Measurements from ENCODE around the gene UBL7.

Gene UBL7

DNA sequence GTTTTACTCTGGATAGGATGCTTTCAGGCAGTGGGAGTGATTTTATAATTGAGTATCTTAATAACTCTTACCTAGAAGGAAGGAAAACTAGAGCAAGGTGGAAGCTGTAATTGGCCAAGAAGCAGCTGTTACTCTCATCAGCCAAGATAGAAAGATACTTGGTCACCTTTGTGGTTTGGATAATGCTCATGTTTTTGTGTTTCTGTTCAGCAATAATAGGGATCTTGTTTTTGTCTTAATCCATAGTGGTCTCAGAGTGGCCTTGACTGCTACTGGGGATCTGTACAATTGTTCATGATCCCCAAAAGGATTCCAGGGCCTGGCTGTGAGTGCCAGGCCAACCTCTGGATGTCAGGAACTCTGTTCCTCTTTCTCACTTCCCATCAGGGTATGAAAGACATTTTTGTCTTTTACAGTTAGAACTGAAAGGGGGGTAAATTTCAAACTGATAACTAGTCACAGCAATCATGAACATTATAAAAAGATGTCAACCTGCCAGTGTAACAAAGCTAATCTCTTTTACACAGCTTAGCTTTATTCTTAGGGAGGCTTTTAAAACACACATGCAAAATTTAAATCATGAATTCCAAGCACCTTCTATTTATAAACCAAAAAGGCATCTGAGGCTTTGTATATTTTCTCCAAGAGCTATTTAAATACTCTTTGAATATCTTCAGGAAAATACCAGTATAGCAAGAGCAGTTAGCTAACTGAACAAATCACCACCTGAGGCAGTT, 6.0 kb downstream of the UBL7 start:
- TF ChIP-seq POLR2A (IDR thresholded peaks at IDR 0.05; ENCODE audit: low read depth, low read length) = no peak
- DNase-seq (ENCODE audit: insufficient read length, low spot score) = no peak
- FAIRE-seq = no peak

- FAIRE-seq (no peak), DNase-seq (ENCODE audit: insufficient read length, low spot score) (no peak)
Measured at GRCh38 chr15:74453925-74454763, 6.8 kb downstream of the UBL7 start.

GRCh38 chr15:74451861-74452835, 8.8 kb downstream of the UBL7 start:
- FAIRE-seq (no peak), DNase-seq (ENCODE audit: insufficient read length, low spot score) (no peak)

More at GRCh38 chr15:74453925-74454763, 6.8 kb downstream of the UBL7 start:
- no peak for TF ChIP-seq POLR2A (IDR thresholded peaks at IDR 0.05; ENCODE audit: low read depth, low read length)

DNA sequence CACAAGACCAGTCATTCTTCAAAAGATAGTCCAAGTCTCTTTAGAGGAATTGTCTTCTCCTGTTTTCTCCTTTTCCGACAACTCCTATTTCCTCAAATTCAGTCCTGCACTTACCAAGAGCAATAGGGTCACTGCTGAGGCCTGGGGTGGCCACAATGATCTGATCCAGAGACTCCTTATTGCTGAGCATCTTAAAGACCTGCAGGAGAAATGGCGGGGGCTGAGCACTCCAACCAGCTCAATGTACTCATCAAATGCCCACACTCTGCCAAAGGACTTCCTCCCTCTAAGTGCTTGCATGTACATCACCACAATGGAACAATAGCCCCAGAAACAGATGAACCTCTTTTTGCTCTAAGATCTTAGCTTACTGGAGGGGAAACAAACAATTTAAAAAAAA, 9.6 kb downstream of the UBL7 start:
- no peak for TF ChIP-seq POLR2A (IDR thresholded peaks at IDR 0.05; ENCODE audit: low read depth, low read length)
- DNase-seq (ENCODE audit: insufficient read length, low spot score) = no peak
- no peak for FAIRE-seq

More at GRCh38 chr15:74451861-74452835, 8.8 kb downstream of the UBL7 start:
- no peak for TF ChIP-seq POLR2A (IDR thresholded peaks at IDR 0.05; ENCODE audit: low read depth, low read length)

- no peak for FAIRE-seq
Measured at GRCh38 chr15:74449643-74450205, 11.2 kb downstream of the UBL7 start.

GRCh38 chr15:74449095-74449494, 11.9 kb downstream of the UBL7 start:
- DNase-seq (ENCODE audit: insufficient read length, low spot score) (no peak), FAIRE-seq (no peak)
- TF ChIP-seq POLR2A (IDR thresholded peaks at IDR 0.05; ENCODE audit: low read depth, low read length) = no peak

More at GRCh38 chr15:74449643-74450205, 11.2 kb downstream of the UBL7 start:
- no peak for TF ChIP-seq POLR2A (IDR thresholded peaks at IDR 0.05; ENCODE audit: low read depth, low read length)
- DNase-seq (ENCODE audit: insufficient read length, low spot score) = no peak

GRCh38 chr15:74445816-74446763, 14.9 kb downstream of the UBL7 start:
- DNase-seq (ENCODE audit: insufficient read length, low spot score) (no peak), FAIRE-seq (no peak)
- no peak for TF ChIP-seq POLR2A (IDR thresholded peaks at IDR 0.05; ENCODE audit: low read depth, low read length)

DNA sequence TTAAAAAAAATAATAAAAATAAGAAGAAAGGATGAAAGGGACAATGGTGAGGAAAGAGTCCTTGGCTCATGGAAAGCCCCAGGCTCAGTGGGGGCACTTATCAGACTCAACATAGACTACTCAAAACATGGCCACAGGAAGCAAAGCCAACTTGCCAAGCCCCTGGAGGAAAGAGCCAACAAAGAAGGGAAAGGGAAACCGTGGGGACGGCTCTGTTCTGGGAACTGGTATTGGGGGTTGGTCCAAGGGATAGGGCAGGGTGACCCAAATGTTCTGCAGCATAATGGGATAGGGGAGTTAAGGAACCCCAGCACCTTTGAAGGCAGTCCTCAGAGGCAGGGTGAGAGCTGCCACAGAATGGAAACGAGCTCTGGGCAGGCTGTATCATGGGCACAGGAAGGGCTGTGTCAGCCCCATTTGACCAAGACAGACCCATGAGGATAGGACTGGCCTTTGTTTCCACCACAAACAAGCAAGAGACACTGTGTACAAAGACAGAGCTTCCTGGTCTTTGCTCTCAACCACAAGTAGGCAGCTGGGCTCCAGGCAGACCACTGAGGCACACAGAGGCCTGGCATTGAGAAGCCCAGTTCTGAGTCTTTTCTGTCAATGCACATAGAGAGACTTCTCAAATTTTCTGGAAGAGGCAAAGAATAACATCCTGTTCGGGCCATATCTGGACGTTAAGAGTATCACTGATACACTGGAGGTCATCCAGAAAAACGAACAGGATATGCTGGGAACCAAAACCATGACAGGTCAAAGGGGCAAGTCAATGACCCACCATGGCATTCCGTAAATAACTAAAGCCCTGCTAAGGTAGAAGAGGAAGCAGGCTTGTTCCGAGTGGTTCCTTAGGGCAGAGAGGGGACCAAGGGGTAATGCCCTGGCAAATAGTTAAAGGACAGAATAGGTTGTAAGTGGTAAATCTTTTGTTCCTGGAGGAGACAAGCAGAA, 16.6 kb downstream of the UBL7 start:
- FAIRE-seq (no peak), DNase-seq (ENCODE audit: insufficient read length, low spot score) (no peak)
- no peak for TF ChIP-seq POLR2A (IDR thresholded peaks at IDR 0.05; ENCODE audit: low read depth, low read length)

- FAIRE-seq (no peak), DNase-seq (ENCODE audit: insufficient read length, low spot score) (no peak)
- TF ChIP-seq POLR2A (IDR thresholded peaks at IDR 0.05; ENCODE audit: low read depth, low read length) = no peak
Measured at GRCh38 chr15:74443100-74443909, 17.7 kb downstream of the UBL7 start.

DNA sequence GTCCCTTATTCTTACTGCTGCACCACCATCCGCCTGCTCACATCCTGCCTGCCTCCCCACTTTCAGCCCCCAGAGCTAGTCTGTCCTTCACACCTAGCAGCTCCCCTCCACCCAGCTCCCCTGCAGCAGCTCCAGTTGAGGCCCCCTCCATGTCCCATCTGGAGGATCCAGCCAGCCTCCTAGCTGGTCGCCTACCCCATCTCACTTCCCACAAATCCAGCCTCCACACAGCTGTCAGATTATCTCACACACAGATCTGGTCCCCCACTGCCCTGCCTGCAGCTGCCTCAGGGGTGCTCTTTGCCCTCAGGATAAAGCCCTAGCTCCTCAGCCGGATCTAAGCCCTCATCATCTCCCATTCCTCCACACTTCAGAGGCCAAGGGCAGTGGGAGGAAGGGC, 18.4 kb downstream of the UBL7 start:
- no peak for DNase-seq (ENCODE audit: insufficient read length, low spot score)
- TF ChIP-seq POLR2A (IDR thresholded peaks at IDR 0.05; ENCODE audit: low read depth, low read length) = no peak
- no peak for FAIRE-seq
